PFSK-1 (cell line): ENCODE data around the gene TYROBP.

ENCODE experiments used
- FOXP2 ChIP-seq: optimal IDR thresholded peaks from 2 replicates; pipeline ENCODE3; 2011; ENCODE audit warnings: borderline replicate concordance, control low read depth, inconsistent platforms; ENCODE audit not compliant: insufficient read depth; ENCODE audit errors: extremely low read length, extremely low read depth
- POLR2AphosphoS5 ChIP-seq: IDR thresholded peaks from 2 replicates; pipeline ENCODE4 v1.6.1; 2012; ENCODE audit warnings: low read depth, mild to moderate bottlenecking, control low read depth, low read length, moderate library complexity
- REST ChIP-seq, 2 experiments: IDR thresholded peaks; 2 replicates each; pipeline versions ENCODE4 v1.6.1 to v1.8.0; 2011 to 2012; ENCODE audit warnings: low read depth in 2 of 2, low read length in 2 of 2, control low read depth in 1 of 2, inconsistent platforms in 1 of 2, mild to moderate bottlenecking in 1 of 2, moderate library complexity in 1 of 2; ENCODE audit not compliant: insufficient read depth in 1 of 2
- SIN3A ChIP-seq: IDR thresholded peaks from 2 replicates; pipeline ENCODE4 v1.6.1; 2012; ENCODE audit warnings: mild to moderate bottlenecking, low read length, moderate library complexity, borderline replicate concordance; ENCODE audit not compliant: insufficient read depth
- TAF1 ChIP-seq: IDR thresholded peaks from 2 replicates; pipeline ENCODE4 v1.6.1; 2012; ENCODE audit warnings: low read length, control low read depth, borderline replicate concordance; ENCODE audit not compliant: insufficient read depth

- TF ChIP-seq POLR2AphosphoS5, result no peak
- no peak for TF ChIP-seq TAF1
- no peak for TF ChIP-seq REST (IDR thresholded peaks at IDR 0.05; ENCODE audit: insufficient read depth in 1 of 2, low read depth in 2 of 2, low read length in 2 of 2)
- no peak for TF ChIP-seq FOXP2
- TF ChIP-seq SIN3A, result no peak
These were observed 47.7 kb downstream of the TYROBP start for GRCh38 chr19:35860436-35860817.
